ENCODE results near the gene LRP1.

LRP1 gene

GRCh38 chr12:57261428-57261865 is 133.2 kb downstream of the LRP1 start:
- H3K4me3 ChIP-seq (ENCODE audit: low read depth, low read length): no peak overlapping the region
- H3K36me3 ChIP-seq (ENCODE audit: control insufficient read depth, insufficient read depth, low read length): no peaks in the 10 kb centered on the region
- H3K27me3 ChIP-seq (ENCODE audit: control insufficient read depth, insufficient read depth, low read length): no peaks in the 10 kb centered on the region
- no peaks in the 10 kb centered on the region for H3K9me3 ChIP-seq (ENCODE audit: control insufficient read depth, low read length)
- no peak overlapping the region for H3K9ac ChIP-seq
- H3K27ac ChIP-seq: no peak overlapping the region
- no peak overlapping the region for H2AFZ ChIP-seq
- no peak overlapping the region for H3K4me2 ChIP-seq (ENCODE audit: low read length)
- peaks cover 5% of the 10 kb centered on the region for H3K79me2 ChIP-seq
- peaks cover 3% of the 10 kb centered on the region for H3K4me1 ChIP-seq
- TF ChIP-seq CTCF (IDR thresholded peaks at IDR 0.05): no peak

- Histone ChIP-seq H2AFZ (no peak overlapping the region), H3K9me3 (ENCODE audit: control insufficient read depth, low read length) (no peaks in the 10 kb centered on the region), H3K9ac (no peak overlapping the region), H3K4me1 (peaks cover 3% of the 10 kb centered on the region), H3K79me2 (peaks cover 5% of the 10 kb centered on the region), H3K36me3 (ENCODE audit: control insufficient read depth, insufficient read depth, low read length) (no peaks in the 10 kb centered on the region), H3K4me2 (ENCODE audit: low read length) (no peak overlapping the region), H3K4me3 (ENCODE audit: low read depth, low read length) (no peak overlapping the region), H3K27me3 (ENCODE audit: control insufficient read depth, insufficient read depth, low read length) (no peaks in the 10 kb centered on the region), H3K27ac (no peak overlapping the region)
- no peak for TF ChIP-seq CTCF (IDR thresholded peaks at IDR 0.05)
Observed at GRCh38 chr12:57262126-57262822, 134.0 kb downstream of the LRP1 start.

Measured in parathyroid adenoma (tissue), 2 donors.